Amygdala (tissue), 56 donors: ENCODE measurements around the gene ENPP1.

Source experiments
- DNase-seq, 56 donors: peaks; one replicate each; lab custom pipeline; 2025; lab: John Stamatoyannopoulos, UW

Gene ENPP1

GRCh38 chr6:131807644-131808459, at the start of gene ENPP1:
Gene ENPP1 (plus strand): TSS chr6:131808020. CDS start chr6:131808036, 16 bp downstream.
- peak in 53 of 56 donors; percentile 7 to 88 (median 55) for DNase-seq

- DNase-seq, result no peak
Measured at GRCh38 chr6:131758920-131759319, 48.9 kb upstream of the ENPP1 start.

GRCh38 chr6:131761060-131761761, 46.6 kb upstream of the ENPP1 start:
- DNase-seq, result no peak

DNA sequence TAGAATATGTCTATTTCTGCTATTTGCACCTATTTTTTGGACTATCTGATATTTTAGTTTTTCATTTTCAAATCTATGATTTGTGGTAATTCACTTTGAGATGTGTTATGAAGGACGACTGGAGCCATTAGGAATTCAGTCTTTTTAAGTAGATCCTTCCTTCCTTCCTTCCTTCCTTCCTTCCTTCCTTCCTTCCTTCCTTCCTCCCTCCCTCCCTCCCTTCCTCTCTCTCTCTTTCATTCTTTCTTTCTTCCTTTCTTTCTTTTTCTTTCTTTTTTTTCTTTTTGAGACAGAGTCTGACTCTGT, 46.1 kb upstream of the ENPP1 start:
- DNase-seq, result no peak

DNA sequence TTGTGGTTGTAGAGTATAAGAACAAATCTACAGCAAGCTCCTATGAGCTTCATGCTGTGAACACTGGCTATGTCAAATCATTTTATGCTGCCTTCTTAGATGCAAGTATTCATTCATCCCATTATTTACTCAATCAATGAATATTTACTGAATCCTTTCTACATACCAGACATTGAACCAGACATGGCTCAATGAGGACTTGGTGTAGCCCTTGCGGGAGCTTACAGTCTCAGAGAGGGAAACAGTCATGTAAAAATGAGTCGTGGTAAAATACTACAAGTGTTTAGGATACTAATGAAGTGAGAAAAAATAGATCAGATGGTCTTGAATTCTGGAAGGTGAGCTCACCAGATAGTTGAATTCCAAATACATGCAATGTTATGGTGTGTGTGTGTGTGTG, 44.8 kb upstream of the ENPP1 start:
- no peak for DNase-seq

GRCh38 chr6:131763749-131764148, 44.1 kb upstream of the ENPP1 start:
- no peak for DNase-seq

GRCh38 chr6:131764350-131764749, 43.5 kb upstream of the ENPP1 start:
- DNase-seq, result no peak

DNA sequence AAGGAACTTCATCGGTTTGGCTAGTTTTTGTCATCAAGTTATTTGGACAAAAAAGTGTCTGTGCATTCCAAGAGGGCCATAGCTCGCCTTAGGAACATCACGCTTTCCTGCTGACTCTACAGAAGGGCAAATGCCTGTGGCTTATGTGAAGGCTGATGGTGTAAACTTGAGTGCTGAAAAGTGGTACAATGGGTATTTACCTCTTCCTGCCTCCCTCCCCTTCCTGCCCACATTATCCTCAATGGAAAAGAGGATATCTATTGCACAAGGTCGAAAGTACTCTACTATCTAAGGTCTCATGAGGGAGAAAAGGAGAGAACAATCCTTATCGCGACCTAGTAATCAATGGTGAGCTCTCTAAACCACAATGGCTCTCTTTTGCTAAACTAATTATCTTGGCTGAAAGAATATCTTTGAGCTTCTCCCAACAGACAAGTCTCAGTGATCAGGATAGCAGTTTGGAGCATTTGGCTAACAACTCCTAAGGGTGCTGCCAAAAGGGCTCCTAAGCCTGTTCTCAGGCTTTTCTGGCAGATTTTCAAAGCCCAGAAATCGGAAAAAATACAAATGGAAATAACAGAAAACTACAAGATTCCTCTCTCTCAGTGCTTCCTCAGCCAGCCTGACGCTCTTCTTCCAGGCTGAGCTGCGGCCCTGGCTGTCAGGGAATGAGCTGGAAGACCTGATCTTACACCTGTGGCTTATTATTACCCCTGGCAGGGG, 42.6 kb upstream of the ENPP1 start:
- DNase-seq, result no peak

DNA sequence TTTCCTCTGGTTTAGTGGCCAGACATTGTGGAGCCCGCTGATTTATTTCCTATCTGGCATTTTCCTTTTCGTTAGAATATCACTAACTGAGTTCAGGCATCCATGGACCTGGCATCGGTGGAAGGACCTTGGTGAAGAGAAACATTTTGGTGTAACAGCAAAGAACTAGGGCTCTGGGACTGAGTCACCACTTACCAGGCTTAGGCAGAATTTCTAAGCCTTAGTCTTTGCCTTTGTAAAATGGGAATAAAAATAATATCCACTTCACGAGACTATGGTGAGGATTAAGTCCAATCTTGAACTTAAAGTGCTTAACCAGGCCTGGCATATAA, 42.0 kb upstream of the ENPP1 start:
- no peak for DNase-seq

- no peak for DNase-seq
Measured at GRCh38 chr6:131766631-131767030, 41.2 kb upstream of the ENPP1 start.

GRCh38 chr6:131768964-131769363, 38.9 kb upstream of the ENPP1 start:
- DNase-seq, result no peak

GRCh38 chr6:131769385-131770141, 38.3 kb upstream of the ENPP1 start:
- DNase-seq, result no peak

GRCh38 chr6:131770776-131771175, 37.0 kb upstream of the ENPP1 start:
- DNase-seq, result no peak

- no peak for DNase-seq
Measured at GRCh38 chr6:131773284-131773950, 34.4 kb upstream of the ENPP1 start.

DNA sequence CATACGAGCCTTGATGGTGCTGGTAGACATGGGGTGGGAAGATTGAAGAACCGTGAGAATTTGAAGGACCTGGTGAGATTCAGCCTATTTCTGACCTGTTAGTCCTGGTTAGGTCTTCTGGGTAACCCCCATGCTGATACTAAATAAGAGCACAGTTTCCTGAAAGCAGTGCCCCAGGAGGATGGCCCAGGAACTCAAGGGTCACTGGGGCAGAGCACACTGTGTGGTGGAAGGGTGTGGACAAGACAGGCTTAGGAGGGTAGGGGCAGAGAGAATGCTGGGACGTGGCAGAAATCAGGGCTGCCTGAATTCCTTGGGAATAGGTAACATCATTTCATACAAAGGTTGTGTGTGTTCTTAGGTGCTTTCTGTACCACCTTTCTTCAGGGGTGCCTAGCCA, 31.9 kb upstream of the ENPP1 start:
- no peak for DNase-seq

DNA sequence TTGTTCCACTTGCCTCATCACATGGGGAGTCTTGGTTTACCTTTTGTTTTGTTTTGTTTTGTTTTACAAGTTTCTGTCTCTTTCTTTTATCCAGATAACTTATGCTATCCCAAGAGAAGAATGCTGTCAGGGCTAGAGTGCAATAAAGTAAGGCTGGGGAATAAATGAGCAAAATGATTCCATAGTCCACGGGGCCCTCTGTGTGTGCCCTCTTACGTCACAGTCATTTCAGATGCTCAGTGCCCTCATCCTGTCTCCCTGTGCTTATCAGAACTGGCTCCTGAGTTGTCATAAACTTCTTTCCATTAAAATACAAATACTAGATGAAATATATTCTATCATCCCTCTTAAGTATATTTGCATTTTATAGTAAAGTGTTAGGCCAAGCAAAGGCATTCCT, 30.8 kb upstream of the ENPP1 start:
- no peak for DNase-seq

GRCh38 chr6:131778169-131778568, 29.7 kb upstream of the ENPP1 start:
- no peak for DNase-seq

- peak in 3 of 56 donors; percentile 2 to 4 (median 3) for DNase-seq
Measured at GRCh38 chr6:131779304-131779703, 28.5 kb upstream of the ENPP1 start.

GRCh38 chr6:131780600-131780999, 27.2 kb upstream of the ENPP1 start:
- no peak for DNase-seq

GRCh38 chr6:131781687-131782086, 26.1 kb upstream of the ENPP1 start:
- DNase-seq, result no peak
